Upper lobe of right lung (tissue), 1 donor: ENCODE results near the gene LRMDA. TPM values are rescaled to one million over a fixed set of nuclear protein-coding genes. Genes with fewer than 3 reads are reported as not detected.

ENCODE experiments used
- ATAC-seq: fragments of 200-7000 bp; cut with Tn5 transposase; one replicate; pipeline ENCODE4 v1.9.1; 2020; ENCODE audit warnings: mild to moderate bottlenecking, moderate library complexity
- DNase-seq: peaks from one replicate; pipeline ENCODE4 v3.0.0-alpha.2; 2020
- H3K27ac ChIP-seq: fragments of 200-600 bp; one replicate; pipeline ENCODE4 v1.8.0; 2022
- H3K27me3 ChIP-seq: fragments of 200-600 bp; one replicate; pipeline ENCODE4 v1.8.0; 2022; ENCODE audit warnings: mild to moderate bottlenecking
- H3K36me3 ChIP-seq: fragments of 200-600 bp; one replicate; pipeline ENCODE4 v1.8.0; 2022
- H3K4me1 ChIP-seq: fragments of 200-600 bp; one replicate; pipeline ENCODE4 v1.8.0; 2022
- H3K4me3 ChIP-seq: fragments of 200-600 bp; one replicate; pipeline ENCODE4 v1.8.0; 2022; ENCODE audit warnings: mild to moderate bottlenecking
- H3K9me3 ChIP-seq: fragments of 200-600 bp; one replicate; pipeline ENCODE4 v1.8.0; 2022
- CTCF ChIP-seq: fragments of 200-600 bp; IDR thresholded peaks from one replicate; pipeline ENCODE4 v1.8.0; 2022; ENCODE audit warnings: antibody characterized with exemption
- intact Hi-C: fragments of 100-400 bp; cut with DNase I; formaldehyde crosslinking; loops from one replicate; pipeline ENCODE4 v1.11.0; 2022
- total RNA-seq: library from RNA; stranded (reverse); fragmentation: NEBNext Ultra II Directional; extraction: Animal tissue kit (Norgen Biotek cat#: 25700); gene quantifications from one replicate; pipeline ENCODE4 v1.2.1, GENCODE V29; 2021
- donor health status: DM: no; HTN: yes; CAD: no; lungs with severe emphysema.

Gene LRMDA
- total RNA-seq, 1 donor from 2014 or later, result 20.0 TPM

GRCh38 chr10:75865413-75866299 is 434.2 kb downstream of the LRMDA start:
- Histone ChIP-seq H3K36me3 (no peaks in the 10 kb centered on the region), H3K4me1 (no peaks in the 10 kb centered on the region), H3K27me3 (no peaks in the 10 kb centered on the region), H3K4me3 (no peak overlapping the region), H3K27ac (no peak overlapping the region), H3K9me3 (no peaks in the 10 kb centered on the region)
- intact Hi-C loops, result no loop called here
- DNase-seq, result no peak
- no peak for ATAC-seq
- no peak for TF ChIP-seq CTCF

GRCh38 chr10:75866300-75866625 is 434.8 kb downstream of the LRMDA start:
- intact Hi-C loops, result no loop called here
- no peaks in the 10 kb centered on the region for H3K4me1 ChIP-seq

GRCh38 chr10:75866731-75867130 is 435.3 kb downstream of the LRMDA start:
- intact Hi-C loops, result no loop called here
- TF ChIP-seq CTCF, result no peak
- H3K9me3 ChIP-seq, result no peaks in the 10 kb centered on the region
- DNase-seq, result no peak
- no peak overlapping the region for H3K4me3 ChIP-seq
- no peaks in the 10 kb centered on the region for H3K27me3 ChIP-seq
- no peak for ATAC-seq
- H3K27ac ChIP-seq, result no peak overlapping the region
- H3K4me1 ChIP-seq, result no peaks in the 10 kb centered on the region
- no peaks in the 10 kb centered on the region for H3K36me3 ChIP-seq

More at GRCh38 chr10:75866300-75866625, 434.8 kb downstream of the LRMDA start:
- Histone ChIP-seq H3K9me3 (no peaks in the 10 kb centered on the region), H3K4me3 (no peak overlapping the region), H3K27me3 (no peaks in the 10 kb centered on the region), H3K27ac (no peak overlapping the region), H3K36me3 (no peaks in the 10 kb centered on the region)
- no peak for TF ChIP-seq CTCF
- ATAC-seq, result no peak
- DNase-seq, result no peak

GRCh38 chr10:75868574-75868973 is 437.1 kb downstream of the LRMDA start:
- no peaks in the 10 kb centered on the region for H3K9me3 ChIP-seq
- H3K36me3 ChIP-seq, result no peaks in the 10 kb centered on the region
- intact Hi-C loops, result no loop called here
- no peak for DNase-seq
- peak; percentile 50 for ATAC-seq
- H3K4me3 ChIP-seq, result no peak overlapping the region
- TF ChIP-seq CTCF, result no peak
- no peaks in the 10 kb centered on the region for H3K4me1 ChIP-seq
- H3K27ac ChIP-seq, result no peak overlapping the region
- no peaks in the 10 kb centered on the region for H3K27me3 ChIP-seq

- intact Hi-C loops, result no loop called here
- Histone ChIP-seq H3K4me1 (no peaks in the 10 kb centered on the region), H3K9me3 (no peaks in the 10 kb centered on the region), H3K36me3 (no peaks in the 10 kb centered on the region), H3K4me3 (no peak overlapping the region), H3K27ac (no peak overlapping the region), H3K27me3 (no peaks in the 10 kb centered on the region)
- ATAC-seq (no peak), DNase-seq (no peak)
- no peak for TF ChIP-seq CTCF
Observed at GRCh38 chr10:75870039-75870645, 438.7 kb downstream of the LRMDA start.
